PC-3 (cell line): ENCODE results near the gene OPRM1.

Source experiments
- CTCF ChIP-seq: fragments of 300-600 bp; sonication (generic); conservative IDR thresholded peaks from 2 replicates; pipeline ENCODE4 v1.5.1; 2017; ENCODE audit warnings: antibody characterized with exemption, low read depth, mild to moderate bottlenecking, low read length
- EZH2 ChIP-seq: fragments of 300-600 bp; sonication (generic); IDR thresholded peaks from one replicate; pipeline ENCODE4 v1.6.1; 2017; ENCODE audit warnings: antibody characterized with exemption, mild to moderate bottlenecking, low read length; ENCODE audit not compliant: unreplicated experiment

- TF ChIP-seq CTCF (no peak), EZH2 (no peak)
These were observed 86.4 kb downstream of the OPRM1 start for GRCh38 chr6:154125421-154125820.
